Measurements from ENCODE around the gene ZNF423. TPM values are rescaled to one million over a fixed set of nuclear protein-coding genes. Genes with fewer than 3 reads are reported as not detected.
A peak's percentile ranks its signal among the peaks of the same experiment; 100 is the strongest.

Gene ZNF423
- total and polyA plus RNA-seq, 9 of the 15 experiments (the other 6 are each of a cell fraction or from before 2014, with no cell fraction given), result not detected

- H3K4me2 ChIP-seq (ENCODE audit: insufficient read depth, low read length), result no peak overlapping the region
- intact Hi-C loops (cut with micrococcal nuclease), result no loop called here
- no peaks in the 10 kb centered on the region for H3K9me3 ChIP-seq (replicated peaks; ENCODE audit: control insufficient read depth, insufficient read depth, low read depth, low read length)
- ChIA-PET POLR2A (interaction anchor here (0.9 kb wide), 1 partner anchor 14 kb away, joined by 3 read pairs; no protein-coding TSS in a partner anchor), CTCF (ENCODE audit: low intra/inter-chr PET ratio) (no interaction called here)
- H3K4me3 ChIP-seq, result no peak overlapping the region
- FAIRE-seq, result no peak
- H3K27ac ChIP-seq (ENCODE audit: extremely low read depth, low read depth, low read length), result no peak overlapping the region
- no peaks in the 10 kb centered on the region for H3K36me3 ChIP-seq (ENCODE audit: control insufficient read depth, insufficient read depth, low read length)
- no peaks in the 10 kb centered on the region for H3K79me2 ChIP-seq (ENCODE audit: control insufficient read depth, insufficient read depth, low read length)
- no peaks in the 10 kb centered on the region for H3K9me1 ChIP-seq (ENCODE audit: control insufficient read depth, insufficient read depth, low read length)
- no peak overlapping the region for H2AFZ ChIP-seq (ENCODE audit: low read depth, low read length)
- no peak overlapping the region for H3K9ac ChIP-seq (ENCODE audit: insufficient read depth in 1 of 2, low read depth in 2 of 2, low read length in 2 of 2)
- no peak for ATAC-seq
- no peak for TF ChIP-seq CEBPG (CRISPR knock-in tag; IDR thresholded peaks at IDR 0.05)
- no peak for TF ChIP-seq CEBPG (tag; conservative IDR thresholded peaks at IDR 0.05 in 1 of 2, IDR thresholded peaks at IDR 0.05 in 1 of 2)
- TF ChIP-seq PHF21A (IDR thresholded peaks at IDR 0.05; ENCODE audit: borderline replicate concordance, low read depth), result no peak
- no peak for TF ChIP-seq EGR1 (conservative IDR thresholded peaks at IDR 0.05)
- TF ChIP-seq RBM15 (IDR thresholded peaks at IDR 0.05; ENCODE audit: insufficient read depth, low read length), result no peak
- no peak for TF ChIP-seq KAT7 (CRISPR knock-in tag; IDR thresholded peaks at IDR 0.05; ENCODE audit: borderline replicate concordance)
- TF ChIP-seq POLR2AphosphoS5 (IDR thresholded peaks at IDR 0.05; ENCODE audit: control insufficient read depth, insufficient read depth, low read depth, low read length), result no peak
- peak; percentile 25 for TF ChIP-seq RBM25 (IDR thresholded peaks at IDR 0.05; ENCODE audit: low read depth, low read length, severe bottlenecking)
- no peak for TF ChIP-seq ZNF133 (CRISPR knock-in tag; IDR thresholded peaks at IDR 0.05)
- no peak for TF ChIP-seq ETV5 (CRISPR knock-in tag; IDR thresholded peaks at IDR 0.05; ENCODE audit: low read depth)
- DNase-seq (ENCODE audit: extremely low read depth in 1 of 4, low spot score in 3 of 4), result no peak
- in situ Hi-C loops (cut with MboI), result no loop called here
- no peaks in the 10 kb centered on the region for H3K4me1 ChIP-seq (replicated peaks in 1 of 2; ENCODE audit: control insufficient read depth in 2 of 2, insufficient read depth in 2 of 2, low read length in 2 of 2)
- peaks cover 0 to 16% of the 10 kb centered on the region in 2 experiments; a peak in 3 of 5 replicates for H3K27me3 ChIP-seq (ENCODE audit: control insufficient read depth in 2 of 2, insufficient read depth in 2 of 2, low read length in 2 of 2)
- WGBS (ENCODE audit: insufficient coverage, low coverage, missing lambda C conversion rate), result 4% methylated on average over 4 of the region's 4 CpGs
- no peaks in the 10 kb centered on the region; the same call in 1 of the 2 replicates for H4K20me1 ChIP-seq (replicated peaks; ENCODE audit: control insufficient read depth, insufficient read depth, low read length)
- no TSS peak for BruUV-seq (replicated peaks)
These were observed 80.3 kb downstream of the ZNF423 start for GRCh38 chr16:49775581-49775980.
